OCI-M1 (cell line): ENCODE measurements around the gene DRAXIN.

Source experiments
- DNase-seq: peaks from one replicate; lab custom pipeline; 2025; lab: John Stamatoyannopoulos, UW

The DRAXIN gene

DNA sequence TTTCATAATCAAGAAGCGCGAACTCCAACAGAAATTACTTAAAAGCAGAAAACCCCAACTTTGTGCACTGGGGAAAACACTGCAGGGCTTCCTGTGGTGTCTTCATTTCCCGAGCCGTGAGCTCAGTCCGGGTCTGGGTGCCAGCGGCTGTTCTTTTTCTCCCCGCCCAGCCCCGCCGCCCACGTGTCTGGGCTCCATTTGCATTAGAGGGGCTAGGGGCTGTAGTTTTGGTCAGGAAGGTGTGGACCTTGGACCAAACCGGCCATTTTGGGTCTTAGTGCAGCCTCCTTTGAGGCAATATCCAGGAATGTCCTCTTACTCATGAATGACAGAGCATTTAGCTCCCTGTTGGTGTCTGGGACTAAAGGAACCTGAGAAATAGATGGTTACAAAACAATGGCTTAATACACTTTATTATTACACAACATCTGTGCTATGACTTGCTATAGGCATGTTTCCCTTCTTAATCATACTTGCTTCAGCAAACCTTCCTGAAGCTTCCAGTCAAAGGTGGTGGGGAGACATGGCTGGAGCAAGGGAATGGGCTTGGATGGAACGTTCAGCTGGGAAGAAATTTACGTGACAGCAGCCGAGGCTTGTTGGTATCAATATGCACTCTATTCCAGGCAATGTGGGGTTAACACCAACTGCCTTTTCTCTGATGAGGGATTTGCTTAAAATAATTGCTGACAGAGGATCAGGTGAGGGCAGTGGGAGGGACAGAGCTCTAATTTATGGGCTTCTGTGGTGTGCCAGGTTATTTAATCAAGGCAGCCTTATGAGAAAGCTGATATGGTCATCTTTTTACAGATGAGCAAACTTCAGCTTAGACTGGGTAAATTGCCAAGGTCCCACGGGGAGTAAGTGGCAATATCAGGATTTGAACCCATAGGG is 45.5 kb downstream of the DRAXIN start:
- DNase-seq = peak; percentile 74

DNA sequence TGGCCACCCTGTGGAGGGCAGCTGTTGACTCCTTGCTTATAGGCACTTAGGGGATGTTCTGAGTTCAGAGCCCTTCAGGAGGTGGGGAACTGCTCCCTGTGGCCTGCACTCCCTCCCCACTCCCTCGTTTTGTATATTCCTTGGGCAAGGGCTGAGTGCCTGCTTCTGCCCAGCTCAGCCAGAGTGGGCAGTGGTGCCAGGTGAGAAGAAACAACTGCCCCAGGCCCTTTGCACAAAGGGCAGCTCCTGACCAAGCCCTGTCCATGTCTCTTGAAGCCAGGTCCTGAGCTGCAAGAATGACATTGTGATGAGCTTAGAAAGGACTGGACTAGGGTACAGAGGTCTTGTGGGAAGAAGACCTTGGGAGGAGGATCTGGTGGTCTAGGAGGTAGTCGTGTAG is 46.6 kb downstream of the DRAXIN start:
- DNase-seq = peak; percentile 27

DNA sequence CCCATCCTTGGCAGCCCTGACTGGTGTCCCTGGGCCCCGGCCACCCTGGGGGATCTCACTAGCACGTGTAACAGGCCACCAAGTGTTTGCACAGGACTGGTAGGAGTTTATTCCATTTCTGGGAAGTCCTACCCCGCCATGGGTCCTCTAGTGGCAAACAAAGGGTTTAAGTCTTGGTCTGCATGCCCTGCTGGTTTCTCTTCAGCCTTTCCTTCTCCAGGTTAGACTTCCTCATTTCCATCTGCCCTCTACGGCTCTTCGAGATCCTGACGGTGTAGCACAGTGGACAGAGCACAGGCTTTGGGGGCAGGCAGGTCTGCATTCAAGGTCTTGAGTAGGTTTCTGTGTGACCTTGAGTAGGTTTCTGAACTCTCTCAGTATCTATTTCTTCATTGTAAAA is 47.3 kb downstream of the DRAXIN start:
- DNase-seq = peak; percentile 58

DNA sequence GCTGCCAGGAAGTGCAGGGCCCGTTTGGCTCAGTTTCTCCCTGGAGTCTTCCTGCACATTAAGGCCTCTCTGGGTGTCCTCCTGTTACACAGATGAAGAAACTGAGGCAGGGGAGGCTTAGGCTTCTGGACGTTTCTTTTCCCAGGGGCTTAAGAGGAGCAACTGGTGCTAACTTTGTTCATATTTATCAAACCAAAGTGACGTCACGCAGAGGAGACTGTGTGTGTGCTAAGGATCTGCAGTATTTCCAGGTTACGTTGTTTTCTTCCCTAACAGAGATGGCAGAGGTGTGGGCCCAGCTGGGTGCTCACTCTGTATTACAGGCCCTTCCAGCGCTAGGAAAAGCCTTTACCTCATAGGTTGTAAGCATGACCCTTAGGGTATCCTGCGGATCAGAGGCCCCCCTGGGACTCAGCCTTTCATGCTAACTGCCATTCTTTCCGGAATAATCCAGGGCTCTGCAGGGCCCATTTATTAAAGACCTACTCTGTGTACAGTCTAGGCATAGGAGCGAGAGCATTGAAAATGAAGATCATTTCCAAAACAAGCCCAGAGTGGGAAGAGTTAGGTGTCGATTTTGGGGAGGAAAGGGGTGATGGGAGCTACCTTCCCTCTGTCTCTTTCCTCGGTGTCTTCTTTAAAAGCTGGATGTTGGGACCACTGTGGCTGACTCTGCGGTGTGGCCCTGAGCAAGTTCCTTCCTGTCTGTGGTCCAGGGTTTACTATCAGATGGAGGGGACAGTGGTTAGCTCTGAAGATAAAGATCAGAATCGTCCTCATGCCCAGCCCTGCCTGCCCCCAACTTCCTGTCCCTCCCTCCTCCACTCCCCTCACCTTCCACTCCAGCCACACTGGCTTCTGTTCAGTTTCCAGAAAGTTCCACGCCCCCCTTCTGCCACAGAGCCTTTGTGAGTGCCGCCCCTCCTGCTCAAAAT is 49.0 kb downstream of the DRAXIN start:
- peak; percentile 67 for DNase-seq

DNA sequence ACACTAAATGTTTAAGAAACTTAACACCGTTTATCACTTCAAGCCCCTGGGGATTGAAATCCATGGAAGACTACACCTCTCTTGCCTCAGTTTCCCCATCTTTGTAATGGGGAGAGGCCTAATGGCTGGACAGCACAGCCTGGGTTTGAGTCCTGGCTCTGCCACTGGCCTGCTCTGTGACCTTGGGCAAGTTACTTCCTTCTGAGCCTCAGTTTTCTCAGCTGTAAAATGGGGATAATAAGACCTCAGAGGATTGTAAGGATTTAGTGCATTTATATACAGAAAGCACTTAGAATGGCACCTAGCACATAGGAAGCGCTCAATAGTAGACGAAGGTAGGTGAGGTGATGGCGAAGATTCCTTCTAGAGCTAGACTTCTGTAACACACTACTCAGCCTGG is 50.0 kb downstream of the DRAXIN start:
- DNase-seq = no peak

DNA sequence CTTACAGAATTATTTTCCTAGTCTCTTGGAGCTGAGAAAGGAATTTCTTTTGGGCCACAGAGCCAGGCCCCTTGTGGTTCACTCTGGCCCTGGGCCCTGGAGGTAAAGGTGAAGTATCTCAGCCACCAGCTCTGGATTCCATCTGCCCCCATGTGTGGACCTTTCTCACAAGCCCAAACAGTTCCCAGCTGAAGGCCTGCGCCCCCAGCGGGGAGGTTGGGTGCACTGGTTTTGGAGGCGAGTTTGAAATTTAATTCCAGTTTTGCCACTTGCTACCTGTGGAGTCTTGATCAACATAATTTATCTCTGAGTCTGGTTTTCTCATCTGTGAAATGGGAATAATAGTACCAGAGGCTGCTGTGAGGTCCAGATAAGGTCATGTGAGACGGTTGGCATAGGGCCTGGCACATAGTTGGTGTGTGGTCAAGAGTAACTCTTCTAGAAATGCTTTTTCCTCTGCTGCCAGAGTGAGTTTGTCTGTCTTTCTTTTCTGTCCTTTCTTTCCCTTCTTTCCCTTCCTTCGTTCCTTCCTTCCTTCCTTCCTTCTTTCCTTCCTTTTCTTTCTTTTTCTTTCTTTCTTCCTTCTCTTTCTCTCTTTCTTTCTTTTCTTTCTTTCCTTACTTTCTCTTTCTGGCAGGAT is 50.5 kb downstream of the DRAXIN start:
- no peak for DNase-seq

DNA sequence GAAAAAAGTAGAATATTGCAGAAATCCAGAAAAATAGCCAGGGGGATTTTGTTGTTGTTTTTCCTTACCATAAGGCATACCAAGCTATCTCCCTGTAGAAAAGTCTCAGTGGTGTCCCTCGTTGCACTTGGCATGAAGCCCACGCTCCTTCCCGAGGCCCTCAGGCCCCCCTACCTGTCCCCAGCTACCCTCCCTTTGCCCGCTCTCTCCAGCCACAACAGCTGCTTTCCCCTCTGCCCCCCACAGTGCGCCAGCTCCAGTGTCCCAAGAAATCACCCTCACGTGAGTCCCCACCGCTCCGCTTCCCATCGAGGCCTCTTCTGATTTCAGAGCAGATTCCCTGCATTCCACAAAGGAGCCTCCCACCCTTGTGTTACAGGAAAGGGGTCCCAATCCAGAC is 52.8 kb downstream of the DRAXIN start:
- no peak for DNase-seq

DNA sequence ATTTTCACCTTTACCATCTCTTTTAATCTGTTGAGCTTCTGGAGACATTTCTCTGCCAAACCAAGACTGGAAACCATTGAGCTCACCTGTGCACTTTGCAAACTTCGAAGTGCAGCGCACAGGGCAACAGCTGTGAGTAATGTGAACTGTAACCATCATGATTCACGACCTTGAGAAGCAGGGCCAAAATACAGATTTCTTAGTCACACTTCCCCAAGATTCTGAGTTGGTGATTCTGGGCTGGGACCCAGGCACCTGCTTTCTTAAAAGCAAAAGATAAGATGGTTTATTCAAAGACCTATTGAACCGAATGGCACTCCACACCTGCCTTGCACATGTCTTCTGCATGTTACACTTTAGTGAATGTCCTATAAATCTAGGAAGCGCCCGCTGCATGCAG is 54.6 kb downstream of the DRAXIN start:
- DNase-seq = no peak

DNA sequence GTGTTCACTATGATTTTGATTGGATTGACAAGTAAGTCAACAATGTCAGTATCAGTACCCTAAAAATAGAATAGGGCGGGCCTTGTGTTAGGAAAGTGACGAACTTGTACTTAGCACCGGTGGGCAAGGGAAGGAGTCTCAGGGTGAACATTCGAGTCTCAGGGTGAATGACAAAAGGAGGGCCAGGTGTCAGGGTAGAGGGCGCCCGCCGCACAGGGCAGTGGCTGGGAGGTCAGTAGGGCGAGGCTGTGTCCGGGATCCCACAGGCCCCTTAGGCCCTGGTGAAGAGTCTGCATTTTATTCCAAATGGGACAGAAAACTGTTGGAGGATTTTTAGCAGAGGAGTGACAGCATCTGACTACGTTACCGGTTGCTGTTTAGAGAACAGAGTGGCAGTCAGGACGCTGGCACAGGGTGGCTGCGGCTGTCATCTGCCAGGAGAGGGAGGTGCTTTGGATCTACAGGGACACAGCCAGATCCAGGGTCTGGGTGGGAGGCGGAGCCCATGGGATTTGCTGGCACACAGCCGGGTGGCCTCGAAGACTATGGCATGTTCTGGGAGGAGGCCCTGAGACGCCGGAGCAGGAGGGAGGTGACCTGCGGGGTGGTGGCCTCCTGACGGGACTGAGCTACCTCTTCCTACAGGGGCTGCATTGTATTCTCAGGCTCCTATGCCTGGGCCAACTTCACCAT is 55.4 kb downstream of the DRAXIN start:
- DNase-seq = no peak

DNA sequence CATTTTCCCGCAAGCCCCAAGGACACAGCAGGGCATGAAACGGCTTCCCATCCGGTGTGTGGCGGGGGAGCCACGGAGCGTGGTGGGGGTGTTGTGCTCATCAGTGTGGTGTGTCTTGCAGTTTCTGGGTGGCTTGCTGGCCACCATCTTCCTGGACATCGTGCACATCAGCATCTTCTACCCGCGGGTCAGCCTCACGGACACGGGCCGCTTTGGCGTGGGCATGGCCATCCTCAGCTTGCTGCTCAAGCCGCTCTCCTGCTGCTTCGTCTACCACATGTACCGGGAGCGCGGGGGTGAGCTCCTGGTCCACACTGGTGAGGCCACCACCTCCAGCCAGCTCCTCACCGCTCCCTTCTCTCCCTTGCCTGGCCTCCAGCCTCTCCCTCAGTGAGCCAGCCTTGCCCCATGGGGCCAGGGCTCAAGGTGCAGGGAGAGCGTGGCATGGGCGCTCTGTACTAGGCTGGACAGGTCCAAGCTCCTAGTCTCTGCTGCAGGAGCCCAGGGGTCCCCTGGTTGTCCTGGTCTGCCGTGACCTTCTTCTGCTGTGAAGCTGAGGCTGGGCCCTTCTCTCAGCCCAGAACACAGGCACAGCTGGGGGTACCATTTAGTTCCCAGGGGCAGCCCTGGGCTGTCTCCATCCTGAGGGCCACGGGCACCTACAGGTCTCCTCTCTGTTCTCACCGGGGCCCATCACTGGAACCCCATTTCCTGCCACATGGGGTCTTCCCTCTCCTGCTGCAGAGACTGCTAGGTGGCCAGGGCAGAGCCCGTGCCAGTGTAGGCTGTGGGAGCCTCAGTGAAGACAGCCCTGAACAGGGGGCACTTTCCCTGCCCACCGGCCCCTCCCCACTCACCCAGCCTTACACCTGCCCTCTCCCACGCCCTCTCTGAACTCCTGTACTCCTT is 57.0 kb downstream of the DRAXIN start:
- DNase-seq = no peak

DNA sequence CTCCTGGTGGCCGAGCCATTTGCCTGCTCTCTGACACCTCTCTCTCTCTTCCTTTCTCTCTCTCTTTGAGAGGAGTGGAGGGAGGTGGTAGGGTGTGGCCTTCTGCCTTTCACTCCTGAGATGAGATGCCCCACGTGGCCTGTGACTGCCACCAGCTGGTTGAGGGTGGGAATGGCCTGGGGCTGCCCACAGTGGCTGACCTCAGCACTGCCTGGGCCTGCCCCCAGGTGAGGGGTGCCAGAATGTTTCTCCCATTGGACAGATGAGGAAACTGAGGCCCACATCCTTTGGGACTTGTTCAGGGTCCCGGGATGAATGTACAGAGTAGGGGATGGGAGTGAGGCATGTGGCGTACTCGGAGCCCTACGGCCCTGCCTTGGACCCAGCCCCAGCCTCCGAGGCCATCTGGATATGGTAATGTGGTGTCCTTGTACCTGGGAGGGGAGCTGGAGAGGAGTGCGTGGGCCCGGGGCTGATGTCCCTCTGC is 57.7 kb downstream of the DRAXIN start:
- peak; percentile 80 for DNase-seq

DNA sequence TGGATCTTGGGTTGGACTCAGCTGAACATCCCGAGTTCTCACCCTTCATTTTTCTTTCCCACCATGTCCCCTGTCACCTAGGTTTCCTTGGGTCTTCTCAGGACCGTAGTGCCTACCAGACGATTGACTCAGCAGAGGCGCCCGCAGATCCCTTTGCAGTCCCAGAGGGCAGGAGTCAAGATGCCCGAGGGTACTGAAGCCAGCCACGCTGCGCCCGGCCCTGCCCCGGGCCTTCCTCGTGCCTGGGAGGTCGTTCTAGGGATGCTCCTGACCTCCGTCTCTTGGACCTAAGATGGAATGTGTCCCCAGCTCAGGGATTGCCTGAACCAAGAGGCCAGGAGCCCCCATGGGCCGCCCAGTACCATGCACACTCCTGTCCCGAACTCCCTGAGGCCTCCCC is 58.5 kb downstream of the DRAXIN start:
- no peak for DNase-seq

DNA sequence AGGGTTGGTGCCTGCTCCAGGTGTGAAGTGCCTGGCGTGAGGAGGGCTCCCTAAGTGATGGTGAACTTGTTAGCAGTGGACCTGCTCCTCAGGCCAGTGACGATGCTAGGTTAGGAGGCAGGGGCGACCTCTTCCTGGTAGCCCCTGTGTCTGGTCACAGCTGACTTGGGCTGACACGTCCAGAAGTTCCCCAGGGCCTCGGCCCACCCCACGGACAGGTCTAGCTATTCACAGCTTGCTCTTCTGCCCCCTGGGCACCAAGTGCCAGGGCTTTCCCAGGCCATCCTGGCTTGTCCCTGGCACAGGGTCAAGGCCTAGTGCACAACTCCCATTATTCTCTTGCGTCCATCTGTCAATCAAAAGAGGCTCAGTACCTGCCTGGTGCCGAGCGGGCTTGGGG is 59.6 kb downstream of the DRAXIN start:
- no peak for DNase-seq

DNA sequence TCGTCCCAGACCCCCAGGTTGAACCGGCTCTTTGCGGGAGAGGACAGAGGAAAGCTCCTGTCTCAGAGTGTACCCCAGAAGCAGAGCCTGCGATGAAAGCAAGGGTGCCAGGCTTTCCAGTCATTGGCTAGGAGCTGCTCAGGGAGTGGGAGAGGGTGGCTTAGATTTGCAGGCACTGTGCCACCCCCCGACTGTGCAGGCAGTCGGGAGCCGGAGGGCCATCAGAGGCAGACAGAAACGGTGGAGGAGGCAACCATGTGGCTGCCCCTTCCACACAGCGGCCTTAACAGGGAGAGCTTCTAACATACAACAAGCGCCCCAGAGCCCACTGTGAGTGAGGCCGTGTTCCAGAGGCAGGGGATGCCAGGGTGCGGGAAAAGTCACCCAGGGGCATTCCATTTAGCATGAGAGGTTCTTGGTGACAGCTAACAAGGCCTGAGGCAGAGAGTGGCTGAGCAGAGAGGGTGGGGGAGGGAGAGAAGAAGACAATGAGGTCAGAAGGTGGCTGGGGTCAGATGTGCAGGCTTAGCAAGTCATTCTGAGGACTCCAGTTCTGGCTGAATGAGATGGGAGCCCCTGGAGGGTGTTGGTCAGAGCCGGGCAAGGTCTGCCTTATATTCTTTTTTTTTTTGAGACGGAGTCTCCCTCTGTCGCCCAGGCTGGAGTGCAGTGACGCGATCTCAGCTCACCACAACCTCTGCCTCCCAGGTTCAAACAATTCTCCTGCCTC is 61.0 kb downstream of the DRAXIN start:
- no peak for DNase-seq

DNA sequence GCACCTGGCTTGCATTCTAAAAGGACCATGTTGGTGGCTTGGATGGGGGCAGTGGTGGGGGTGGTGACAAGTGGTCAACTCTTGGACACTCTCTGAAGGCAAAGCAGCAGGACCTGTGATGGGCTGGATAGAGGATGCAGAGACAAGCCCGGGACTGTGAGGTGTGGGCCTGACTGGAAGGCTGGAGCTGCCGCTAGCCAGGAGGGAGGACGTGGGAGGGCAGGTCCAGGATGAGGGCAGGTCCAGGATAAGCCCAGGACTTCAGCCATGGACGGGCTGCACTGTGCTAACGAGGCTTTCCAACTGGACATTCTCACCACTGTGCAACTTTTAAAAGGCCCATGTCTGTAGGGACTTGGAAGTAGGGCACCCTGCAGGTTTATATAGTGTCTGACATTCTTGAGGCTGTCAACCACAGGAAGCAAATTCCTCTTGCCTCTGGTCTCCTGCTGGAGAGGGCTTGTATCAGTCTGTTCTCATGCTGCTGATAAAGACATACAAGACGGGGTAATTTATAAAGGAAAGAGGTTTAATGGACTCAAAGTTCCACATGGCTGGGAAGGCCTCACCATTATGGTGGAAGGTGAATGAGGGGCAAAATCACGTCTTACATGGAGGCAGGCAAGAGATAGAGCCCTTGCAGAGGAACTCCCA is 62.2 kb downstream of the DRAXIN start:
- DNase-seq = peak; percentile 6

DNA sequence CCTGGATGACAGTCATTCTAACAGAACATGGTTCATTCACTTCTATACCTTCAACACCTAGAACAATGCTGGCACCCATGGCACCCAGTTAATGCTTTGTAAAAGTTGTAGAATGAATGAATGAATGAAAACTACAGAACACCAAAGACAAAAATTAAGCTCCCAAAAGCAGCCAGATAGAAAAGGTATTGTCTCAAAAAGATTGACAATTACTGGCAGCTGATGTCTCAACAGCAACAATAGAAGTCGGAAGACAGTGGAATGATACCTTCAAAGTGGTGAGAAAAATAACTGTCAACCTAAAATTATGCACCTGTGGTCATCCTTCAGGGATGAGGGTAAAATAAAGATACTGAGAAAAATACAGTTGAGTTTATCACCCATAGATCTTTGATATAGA is 65.5 kb downstream of the DRAXIN start:
- no peak for DNase-seq

DNA sequence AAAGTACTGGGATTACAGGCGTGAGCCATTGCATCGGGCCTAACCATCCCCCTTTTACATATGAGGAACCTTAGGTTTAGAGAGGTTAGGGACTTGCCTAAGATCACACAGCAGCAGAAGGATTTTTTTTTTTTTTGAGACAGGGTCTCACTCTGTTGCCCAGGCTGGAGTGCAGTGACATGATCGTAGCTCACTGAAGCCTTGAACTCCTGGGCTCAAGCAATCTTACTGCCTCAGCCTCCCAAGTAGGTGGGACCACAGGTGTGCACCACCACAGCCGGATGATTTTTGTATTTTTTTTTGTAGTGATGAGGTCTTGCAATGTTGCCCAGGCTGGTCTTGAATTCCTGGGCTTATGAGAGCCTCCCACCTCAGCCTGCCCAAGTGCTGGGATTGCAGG is 68.3 kb downstream of the DRAXIN start:
- no peak for DNase-seq

DNA sequence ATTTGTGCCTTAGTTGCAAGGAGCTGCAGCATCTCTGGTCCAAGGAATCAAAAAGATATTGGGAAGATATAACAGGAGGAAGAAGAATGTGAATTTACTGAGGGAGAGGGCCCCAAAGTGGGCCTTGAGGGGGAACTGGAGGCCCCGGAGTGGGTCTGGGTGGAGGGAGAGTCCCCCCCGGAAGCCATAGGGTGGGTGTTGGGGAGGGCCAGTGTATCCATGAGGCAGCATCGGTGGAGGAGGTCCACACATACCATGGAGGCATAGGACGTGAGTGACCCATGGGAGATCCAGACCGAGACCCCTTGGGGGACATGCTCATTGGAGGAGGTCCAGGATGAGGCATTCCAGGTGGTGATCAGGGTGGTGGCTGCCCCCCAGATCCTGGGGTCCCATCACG is 69.8 kb downstream of the DRAXIN start:
- no peak for DNase-seq

DNA sequence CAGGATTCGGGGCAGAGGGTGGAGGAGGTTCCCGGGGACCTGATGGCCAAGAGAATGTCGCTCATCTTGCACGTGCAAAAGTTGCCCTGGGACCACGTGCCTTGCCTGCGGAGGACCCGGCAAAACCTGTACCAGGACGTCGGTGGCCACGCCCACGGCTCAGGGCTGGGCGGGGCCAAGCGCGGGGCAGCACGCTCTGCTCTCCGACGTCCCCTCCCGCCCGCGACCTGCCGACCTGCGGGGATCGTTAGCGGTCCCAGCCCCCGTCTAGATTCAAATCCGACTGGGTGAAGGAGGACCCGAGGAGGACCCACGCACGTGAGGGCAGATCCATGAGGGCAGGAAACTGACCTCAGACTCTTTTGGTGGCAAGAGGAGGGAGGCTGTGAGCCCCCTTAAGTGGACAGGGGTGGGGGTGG is 70.5 kb downstream of the DRAXIN start, which contains the start of gene C1orf167:
C1orf167 (plus strand) TSS at position 206 of the 419 bp plus-strand sequence. CDS start 2,208 bp downstream, outside the sequence.
- no peak for DNase-seq
